OCI-LY1 (cell line): Measurements from ENCODE around the gene COL8A1.

Experiments
- H2AFZ ChIP-seq: fragments of 200-600 bp; sonication (generic), shearing (Covaris generic); 2 replicates; pipeline ENCODE4 v1.6.0; 2014; ENCODE audit warnings: antibody characterized with exemption, mild to moderate bottlenecking, low read length
- H3F3A ChIP-seq: fragments of 200-600 bp; sonication (generic), shearing (Covaris generic); 2 replicates; pipeline ENCODE4 v1.6.0; 2014; ENCODE audit warnings: mild to moderate bottlenecking, antibody characterized with exemption, low read length, moderate library complexity; ENCODE audit not compliant: insufficient read depth
- H3K27ac ChIP-seq: fragments of 200-600 bp; sonication (generic); 2 replicates; pipeline ENCODE4 v1.5.1; 2014; ENCODE audit warnings: low read length, mixed run types, mild to moderate bottlenecking, low read depth; ENCODE audit not compliant: poor library complexity, severe bottlenecking
- H3K27me3 ChIP-seq: fragments of 200-600 bp; sonication (generic); 2 replicates; pipeline ENCODE4 v1.6.0; 2014; ENCODE audit warnings: antibody characterized with exemption, mild to moderate bottlenecking, low read length, moderate library complexity; ENCODE audit not compliant: insufficient read depth
- H3K36me3 ChIP-seq: fragments of 200-600 bp; sonication (generic); 2 replicates; pipeline ENCODE4 v1.6.1; 2014; ENCODE audit warnings: mild to moderate bottlenecking, antibody characterized with exemption, low read length, moderate library complexity, mixed read lengths; ENCODE audit not compliant: insufficient read depth
- H3K4me1 ChIP-seq: fragments of 200-600 bp; sonication (generic); 2 replicates; pipeline ENCODE4 v1.5.1; 2014; ENCODE audit warnings: mild to moderate bottlenecking, low read length, moderate library complexity; ENCODE audit not compliant: insufficient read depth, severe bottlenecking
- H3K4me2 ChIP-seq: fragments of 200-600 bp; sonication (generic), shearing (Covaris generic); 2 replicates; pipeline ENCODE4 v1.6.1; 2014; ENCODE audit warnings: low read length
- H3K4me3 ChIP-seq: fragments of 200-600 bp; sonication (generic); 2 replicates; pipeline ENCODE4 v1.5.1; 2014; ENCODE audit warnings: low read length, low read depth, mild to moderate bottlenecking, mixed read lengths; ENCODE audit not compliant: poor library complexity, severe bottlenecking
- H3K79me2 ChIP-seq: fragments of 200-600 bp; shearing (Covaris generic); 2 replicates; pipeline ENCODE4 v1.6.1; 2016; ENCODE audit warnings: mixed run types, low read length, mixed read lengths; ENCODE audit not compliant: insufficient read depth
- H3K9ac ChIP-seq: fragments of 200-600 bp; sonication (generic), shearing (Covaris generic); 2 replicates; pipeline ENCODE4 v1.6.1; 2014; ENCODE audit warnings: mild to moderate bottlenecking, low read length, mixed read lengths
- H3K9me2 ChIP-seq: fragments of 200-600 bp; sonication (generic), shearing (Covaris generic); 2 replicates; pipeline ENCODE4 v1.6.1; 2014; ENCODE audit warnings: low read depth, mild to moderate bottlenecking, low read length, mixed read lengths
- H3K9me3 ChIP-seq: fragments of 200-600 bp; shearing (Covaris generic); 2 replicates; pipeline ENCODE4 v1.6.1; 2014; ENCODE audit warnings: low read length, mixed read lengths
- H4K20me1 ChIP-seq: fragments of 200-600 bp; sonication (generic), shearing (Covaris generic); 2 replicates; pipeline ENCODE4 v1.6.0; 2016; ENCODE audit warnings: mild to moderate bottlenecking, low read length; ENCODE audit not compliant: insufficient read depth
- CTCF ChIP-seq: fragments of 200-600 bp; sonication (generic), shearing (Covaris generic); IDR thresholded peaks from 2 replicates; pipeline ENCODE4 v1.5.1; 2017; ENCODE audit warnings: mild to moderate bottlenecking, antibody characterized with exemption, low read length, moderate library complexity, mixed read lengths
- EZH2 ChIP-seq: fragments of 200-600 bp; sonication (generic), shearing (Covaris generic); IDR thresholded peaks from 2 replicates; pipeline ENCODE4 v1.8.0; 2017; ENCODE audit warnings: borderline replicate concordance, mixed run types, mild to moderate bottlenecking, antibody characterized with exemption, low read length, moderate library complexity, mixed read lengths

Gene COL8A1

GRCh38 chr3:99625643-99626416 lies 12.6 kb upstream of the COL8A1 start:
- H3K9me3 ChIP-seq: no peaks in the 10 kb centered on the region
- H2AFZ ChIP-seq: no peak overlapping the region
- H4K20me1 ChIP-seq: no peaks in the 10 kb centered on the region
- no peaks in the 10 kb centered on the region for H3K4me1 ChIP-seq
- H3K9ac ChIP-seq: no peak overlapping the region
- H3K4me3 ChIP-seq: no peak overlapping the region
- H3K9me2 ChIP-seq: no peaks in the 10 kb centered on the region
- H3K27me3 ChIP-seq: no peaks in the 10 kb centered on the region
- no peaks in the 10 kb centered on the region for H3K36me3 ChIP-seq
- no peaks in the 10 kb centered on the region for H3F3A ChIP-seq
- no peak overlapping the region for H3K27ac ChIP-seq
- no peak overlapping the region for H3K4me2 ChIP-seq
- no peak for TF ChIP-seq CTCF
- no peak for TF ChIP-seq EZH2
- no peaks in the 10 kb centered on the region for H3K79me2 ChIP-seq

GRCh38 chr3:99626417-99626788 lies 12.0 kb upstream of the COL8A1 start:
- H3F3A ChIP-seq: no peaks in the 10 kb centered on the region
- H3K36me3 ChIP-seq: no peaks in the 10 kb centered on the region
- H3K9me3 ChIP-seq: no peaks in the 10 kb centered on the region
- no peak overlapping the region for H3K9ac ChIP-seq
- no peaks in the 10 kb centered on the region for H3K27me3 ChIP-seq
- TF ChIP-seq CTCF (no peak), EZH2 (no peak)
- no peaks in the 10 kb centered on the region for H3K79me2 ChIP-seq
- H3K4me1 ChIP-seq: no peaks in the 10 kb centered on the region
- H3K9me2 ChIP-seq: no peaks in the 10 kb centered on the region
- H3K27ac ChIP-seq: no peak overlapping the region
- H3K4me2 ChIP-seq: no peak overlapping the region
- no peak overlapping the region for H3K4me3 ChIP-seq
- no peak overlapping the region for H2AFZ ChIP-seq
- H4K20me1 ChIP-seq: no peaks in the 10 kb centered on the region

- no peak for TF ChIP-seq EZH2
- no peak for TF ChIP-seq CTCF
- Histone ChIP-seq H3K9ac (no peak overlapping the region), H3K4me1 (no peaks in the 10 kb centered on the region)
These were observed 11.2 kb upstream of the COL8A1 start for GRCh38 chr3:99627062-99627826.

More at GRCh38 chr3:99627062-99627826, 11.2 kb upstream of the COL8A1 start:
- H3K4me2 ChIP-seq: no peak overlapping the region
- H3K4me3 ChIP-seq: no peak overlapping the region
- H4K20me1 ChIP-seq: no peaks in the 10 kb centered on the region
- no peaks in the 10 kb centered on the region for H3F3A ChIP-seq
- no peaks in the 10 kb centered on the region for H3K9me2 ChIP-seq
- H3K9me3 ChIP-seq: no peaks in the 10 kb centered on the region
- no peaks in the 10 kb centered on the region for H3K36me3 ChIP-seq
- H3K79me2 ChIP-seq: no peaks in the 10 kb centered on the region
- H2AFZ ChIP-seq: no peak overlapping the region
- no peak overlapping the region for H3K27ac ChIP-seq
- H3K27me3 ChIP-seq: no peaks in the 10 kb centered on the region
